ENCODE results near the gene GPR137B. TPM values are rescaled to one million over a fixed set of nuclear protein-coding genes. Genes with fewer than 3 reads are reported as not detected.

Gene GPR137B
- total RNA-seq, 2 donors from 2014 or later = 3.8 to 6.8 TPM

GRCh38 chr1:236235116-236235515 lies 92.8 kb downstream of the GPR137B start:
- no peak for ATAC-seq
- Mint-ChIP-seq H3K27ac (no peak overlapping the region), H3K36me3 (no peaks in the 10 kb centered on the region), H3K9me3 (no peaks in the 10 kb centered on the region)
- no peak for DNase-seq (ENCODE audit: low spot score in 2 of 2)

GRCh38 chr1:236239092-236239585 lies 96.8 kb downstream of the GPR137B start:
- H3K27ac Mint-ChIP-seq = no peak overlapping the region
- ATAC-seq (no peak), DNase-seq (ENCODE audit: low spot score in 2 of 2) (no peak)
- no peaks in the 10 kb centered on the region for H3K9me3 Mint-ChIP-seq
- H3K36me3 Mint-ChIP-seq = peaks cover 0 to 5% of the 10 kb centered on the region in 2 donors

- Mint-ChIP-seq H3K27ac (peak overlapping the region in 1 of 2 donors; percentile 5), H3K9me3 (no peaks in the 10 kb centered on the region), H3K36me3 (peaks cover 0 to 5% of the 10 kb centered on the region in 2 donors)
- no peak for ATAC-seq
- DNase-seq (ENCODE audit: low spot score in 2 of 2) = no peak
Observed at GRCh38 chr1:236240675-236241074, 98.3 kb downstream of the GPR137B start.

DNA sequence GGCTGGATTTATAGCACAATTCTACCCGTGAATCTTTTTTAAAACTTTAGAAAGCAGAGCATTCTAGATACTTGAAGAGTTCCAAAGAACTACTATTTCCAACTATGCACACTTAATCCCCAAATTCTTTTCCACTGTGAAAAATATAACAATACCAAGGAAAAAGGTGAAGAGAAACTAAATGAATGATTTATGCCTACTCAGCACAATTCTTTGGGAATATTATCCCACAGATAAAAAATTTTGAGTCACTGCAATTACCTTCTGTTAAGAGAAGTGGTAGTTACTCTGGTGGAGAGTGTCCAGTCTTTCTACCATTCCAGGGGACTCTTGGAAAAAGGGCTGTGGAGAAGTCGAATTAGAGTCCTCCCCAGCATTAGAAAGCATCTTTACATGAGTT lies 100.2 kb downstream of the GPR137B start:
- DNase-seq (ENCODE audit: low spot score in 2 of 2) (no peak), ATAC-seq (no peak)
- peaks cover 0 to 10% of the 10 kb centered on the region in 2 donors for H3K36me3 Mint-ChIP-seq
- H3K9me3 Mint-ChIP-seq = no peaks in the 10 kb centered on the region
- H3K27ac Mint-ChIP-seq = no peak overlapping the region

- ATAC-seq = no peak
- Mint-ChIP-seq H3K36me3 (peaks cover 0 to 9% of the 10 kb centered on the region in 2 donors), H3K27ac (no peak overlapping the region), H3K9me3 (no peaks in the 10 kb centered on the region)
- no peak for DNase-seq (ENCODE audit: low spot score in 2 of 2)
Observed at GRCh38 chr1:236247286-236247685, 104.9 kb downstream of the GPR137B start.

DNA sequence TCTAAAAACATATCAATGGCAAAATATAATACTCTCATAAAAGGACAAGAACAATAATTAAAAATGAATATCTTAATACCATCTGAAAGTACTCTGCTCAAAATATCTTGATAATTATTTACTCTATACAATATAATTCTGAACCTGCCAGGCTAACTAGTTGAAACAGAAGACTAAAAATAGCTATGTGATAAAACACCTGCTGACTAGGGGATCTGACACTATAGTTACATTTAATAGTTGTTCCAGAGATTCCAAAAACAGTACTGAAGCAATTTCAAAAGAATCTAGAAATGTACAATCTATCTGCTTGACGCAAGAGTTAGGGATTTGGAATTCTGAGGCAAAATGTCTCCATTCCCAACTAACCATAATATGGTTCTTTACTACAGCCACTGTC lies 109.2 kb downstream of the GPR137B start:
- no peak for ATAC-seq
- no peak for DNase-seq (ENCODE audit: low spot score in 2 of 2)
- Mint-ChIP-seq H3K27ac (no peak overlapping the region), H3K36me3 (peaks cover 0 to 6% of the 10 kb centered on the region in 2 donors), H3K9me3 (no peaks in the 10 kb centered on the region)

DNA sequence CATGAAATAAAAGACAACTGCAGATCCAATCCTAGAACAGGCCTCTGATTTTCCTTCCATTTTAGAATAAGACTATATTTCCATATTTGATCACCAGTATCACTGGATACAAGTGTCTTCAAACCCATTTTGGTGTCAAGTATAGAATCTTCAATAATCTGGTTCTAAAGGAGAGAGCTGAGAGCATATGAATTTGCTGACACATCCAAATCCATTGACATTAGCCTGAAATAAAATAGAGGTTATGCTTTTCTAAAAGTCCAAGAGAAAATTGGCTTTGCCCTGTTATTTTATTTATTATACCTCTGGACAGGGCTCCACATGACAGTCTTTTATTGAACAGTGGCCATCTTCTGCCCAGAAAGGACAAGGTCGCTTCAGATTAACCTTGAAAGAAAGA lies 110.8 kb downstream of the GPR137B start:
- Mint-ChIP-seq H3K9me3 (peaks cover 7 to 10% of the 10 kb centered on the region in 2 donors), H3K27ac (no peak overlapping the region), H3K36me3 (peaks cover 10% of the 10 kb centered on the region in 2 donors)
- ATAC-seq (no peak), DNase-seq (ENCODE audit: low spot score in 2 of 2) (no peak)

GRCh38 chr1:236253918-236254637 lies 111.7 kb downstream of the GPR137B start:
- DNase-seq (ENCODE audit: low spot score in 2 of 2) (no peak), ATAC-seq (no peak)
- peaks cover 10 to 15% of the 10 kb centered on the region in 2 donors for H3K9me3 Mint-ChIP-seq
- peaks cover 10 to 14% of the 10 kb centered on the region in 2 donors for H3K36me3 Mint-ChIP-seq
- no peak overlapping the region for H3K27ac Mint-ChIP-seq

DNA sequence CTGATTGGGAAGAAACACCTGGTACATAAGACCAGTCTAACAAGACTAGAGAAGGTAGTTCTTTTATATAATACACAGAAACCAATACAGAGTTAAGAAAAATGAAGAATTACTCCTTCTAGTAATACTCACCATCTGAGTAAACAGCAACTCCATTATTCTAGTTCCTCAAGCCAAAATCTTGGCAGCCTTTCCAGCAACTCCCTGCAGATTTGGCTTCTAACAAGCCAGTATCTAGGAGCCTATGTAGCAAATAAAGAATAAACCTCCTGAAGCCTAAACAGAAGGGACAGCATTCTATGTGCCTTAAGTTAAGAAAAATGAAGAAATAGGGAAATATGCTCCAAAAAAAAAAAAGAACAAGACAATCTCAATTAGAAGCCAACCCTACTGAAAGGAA lies 114.9 kb downstream of the GPR137B start:
- peaks cover 35 to 40% of the 10 kb centered on the region in 2 donors for H3K36me3 Mint-ChIP-seq
- peaks cover 30 to 33% of the 10 kb centered on the region in 2 donors for H3K9me3 Mint-ChIP-seq
- H3K27ac Mint-ChIP-seq = no peak overlapping the region
- ATAC-seq (no peak), DNase-seq (ENCODE audit: low spot score in 2 of 2) (no peak)

GRCh38 chr1:236258114-236258622 lies 115.8 kb downstream of the GPR137B start:
- Mint-ChIP-seq H3K9me3 (peaks cover 32 to 33% of the 10 kb centered on the region in 2 donors), H3K27ac (no peak overlapping the region), H3K36me3 (peaks cover 44 to 49% of the 10 kb centered on the region in 2 donors)
- ATAC-seq (no peak), DNase-seq (ENCODE audit: low spot score in 2 of 2) (no peak)

Other genes with a start within 250 kb of the GPR137B start
- gene NID1, start 77.4 kb upstream of the GPR137B start, total RNA-seq = under 1 TPM in 1 of 2 donors, not detected in 1; 0.70 TPM
- 1 to 10 TPM; 2.8 to 5.0 TPM for gene ERO1B, start 139.4 kb downstream of the GPR137B start, total RNA-seq

Measured in activated naive CD4-positive, alpha-beta T cell treated with anti-CD3 and anti-CD28 coated beads, Interleukin-2, amount 50 U/mL, for 72 hours (primary cell).